ENCODE data around the gene PIK3R6.
"Not testable (repeated sequence)": the region's sequence is repeated elsewhere in the genome, so short reads cannot be mapped to it uniquely, and the experiment has no call there.

The PIK3R6 gene

DNA sequence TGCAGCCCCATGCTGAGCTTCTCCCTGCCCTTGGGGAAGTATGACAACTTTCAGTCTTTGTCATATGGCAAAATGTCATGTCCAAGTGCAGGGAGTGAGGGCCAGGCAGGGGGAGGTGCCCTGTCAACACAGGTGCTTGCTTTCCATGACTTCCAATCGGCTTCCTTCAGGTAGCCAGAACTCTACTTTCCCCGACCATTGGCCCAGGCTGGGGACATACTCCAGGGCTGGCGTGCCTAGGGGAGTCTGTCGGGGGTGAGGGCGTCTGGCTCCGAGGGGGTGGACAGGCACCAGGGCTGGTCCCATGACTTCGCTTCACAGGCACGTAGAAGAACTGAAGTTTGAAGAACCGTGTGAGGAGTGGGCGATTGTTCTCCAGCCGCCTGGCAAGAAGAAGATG is 19.8 kb upstream of the PIK3R6 start:
- Mint-ChIP-seq H3K9me3 (no peaks in the 10 kb centered on the region), H3K27me3 (no peaks in the 10 kb centered on the region), H3K27ac (no peak overlapping the region), H3K36me3 (ENCODE audit: low read depth) (peaks cover 32% of the 10 kb centered on the region), H3K4me1 (peaks cover 5% of the 10 kb centered on the region), H3K4me3 (no peak overlapping the region)
- ATAC-seq (no peak), DNase-seq (no peak)

GRCh38 chr17:8885967-8886684 is 18.7 kb upstream of the PIK3R6 start:
- Mint-ChIP-seq H3K27me3 (no peaks in the 10 kb centered on the region), H3K9me3 (no peaks in the 10 kb centered on the region), H3K27ac (no peak overlapping the region), H3K36me3 (ENCODE audit: low read depth) (peaks cover 28% of the 10 kb centered on the region), H3K4me1 (no peaks in the 10 kb centered on the region), H3K4me3 (no peak overlapping the region)
- DNase-seq (no peak), ATAC-seq (peak; percentile 17)

DNA sequence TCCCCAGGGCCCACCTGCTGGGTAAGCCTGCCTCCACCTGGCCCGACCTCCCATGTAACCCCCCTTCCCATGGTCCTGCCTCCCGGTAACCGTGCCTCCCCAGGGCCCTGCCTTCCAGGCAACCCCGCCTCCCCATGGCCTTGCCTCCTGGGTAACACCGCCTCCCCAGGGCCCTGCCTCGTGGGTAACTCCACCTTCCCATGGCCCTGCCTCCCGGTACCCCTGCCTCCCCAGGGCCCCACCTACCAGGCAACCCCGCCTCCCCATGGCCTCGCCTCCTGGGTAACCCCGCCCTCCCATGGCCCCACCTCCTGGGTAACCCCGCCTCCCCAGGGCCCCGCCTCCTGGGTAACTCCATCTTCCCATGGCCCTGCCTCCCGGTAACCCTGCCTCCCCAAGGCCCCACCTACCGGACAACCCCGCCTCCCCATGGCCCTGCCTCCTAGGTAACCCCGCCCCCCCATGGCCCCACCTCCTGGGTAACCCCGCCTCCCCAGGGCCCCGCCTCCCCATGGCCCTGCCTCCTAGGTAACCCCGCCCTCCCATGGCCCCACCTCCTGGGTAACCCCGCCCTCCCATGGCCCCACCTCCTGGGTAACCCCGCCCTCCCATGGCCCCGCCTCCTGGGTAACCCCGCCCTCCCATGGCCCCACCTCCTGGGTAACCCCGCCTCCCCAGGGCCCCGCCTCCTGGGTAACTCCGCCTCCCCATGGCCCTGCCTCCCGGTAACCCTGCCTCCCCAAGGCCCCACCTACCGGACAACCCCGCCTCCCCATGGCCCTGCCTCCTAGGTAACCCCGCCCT is 17.9 kb upstream of the PIK3R6 start:
- peak; percentile 52 for DNase-seq
- H3K36me3 Mint-ChIP-seq (ENCODE audit: low read depth): peaks cover 27% of the 10 kb centered on the region
- H3K27ac Mint-ChIP-seq, H3K9me3 Mint-ChIP-seq, H3K27me3 Mint-ChIP-seq, H3K4me3 Mint-ChIP-seq, H3K4me1 Mint-ChIP-seq: not testable (repeated sequence)
- ATAC-seq: peak; percentile 31

- H3K4me1 Mint-ChIP-seq: no peaks in the 10 kb centered on the region
- no peak overlapping the region for H3K27ac Mint-ChIP-seq
- no peaks in the 10 kb centered on the region for H3K27me3 Mint-ChIP-seq
- H3K9me3 Mint-ChIP-seq: no peaks in the 10 kb centered on the region
- H3K36me3 Mint-ChIP-seq (ENCODE audit: low read depth): peaks cover 31% of the 10 kb centered on the region
- ATAC-seq (no peak), DNase-seq (no peak)
- H3K4me3 Mint-ChIP-seq: no peak overlapping the region
These were observed 17.0 kb upstream of the PIK3R6 start for GRCh38 chr17:8884336-8884990.

DNA sequence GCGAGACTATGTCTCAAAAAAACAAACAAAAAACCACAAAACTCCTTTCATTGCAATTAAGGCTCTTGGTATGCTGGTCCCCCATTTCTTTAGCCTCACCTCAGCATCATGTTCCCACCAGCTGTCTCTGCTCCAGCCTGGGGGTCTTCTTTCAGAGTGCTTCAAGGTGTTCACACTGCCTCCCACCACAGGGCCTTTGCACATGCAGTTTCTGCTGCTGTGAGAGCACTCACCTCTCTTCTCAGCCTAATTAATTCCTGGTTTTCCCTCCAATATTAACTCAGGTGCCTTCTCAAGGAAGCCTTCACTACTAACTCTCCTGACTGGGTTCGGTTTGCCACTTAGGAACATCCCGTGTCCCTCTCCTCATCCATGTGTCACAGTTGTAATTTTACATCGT is 15.9 kb upstream of the PIK3R6 start:
- no peak for DNase-seq
- no peaks in the 10 kb centered on the region for H3K27me3 Mint-ChIP-seq
- H3K9me3 Mint-ChIP-seq: no peaks in the 10 kb centered on the region
- H3K36me3 Mint-ChIP-seq (ENCODE audit: low read depth): peaks cover 36% of the 10 kb centered on the region
- ATAC-seq: no peak
- no peaks in the 10 kb centered on the region for H3K4me1 Mint-ChIP-seq
- no peak overlapping the region for H3K4me3 Mint-ChIP-seq
- no peak overlapping the region for H3K27ac Mint-ChIP-seq

DNA sequence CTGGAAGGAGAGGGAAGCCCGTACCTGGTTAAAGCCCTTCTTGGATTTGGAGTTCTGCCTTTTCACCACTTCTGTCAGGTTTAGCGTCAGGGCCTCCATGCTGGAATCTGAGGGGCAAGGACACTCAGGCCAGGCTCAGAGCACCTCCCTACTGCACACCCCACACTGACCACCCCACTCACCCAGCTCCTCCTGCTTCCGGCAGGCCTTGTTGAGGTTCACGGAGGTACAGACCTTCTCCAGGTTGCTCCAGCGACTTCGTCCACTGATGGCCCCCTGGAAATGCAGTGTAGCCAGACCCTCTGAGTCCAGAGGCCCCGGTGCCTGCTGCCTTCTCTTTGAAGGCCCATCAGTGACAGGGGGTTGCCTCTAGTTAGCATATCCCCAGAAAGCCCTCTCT is 14.1 kb upstream of the PIK3R6 start:
- peaks cover 38% of the 10 kb centered on the region for H3K36me3 Mint-ChIP-seq (ENCODE audit: low read depth)
- no peaks in the 10 kb centered on the region for H3K27me3 Mint-ChIP-seq
- H3K4me1 Mint-ChIP-seq: no peaks in the 10 kb centered on the region
- H3K27ac Mint-ChIP-seq: no peak overlapping the region
- no peak overlapping the region for H3K4me3 Mint-ChIP-seq
- ATAC-seq (no peak), DNase-seq (no peak)
- no peaks in the 10 kb centered on the region for H3K9me3 Mint-ChIP-seq

- ATAC-seq: no peak
- no peaks in the 10 kb centered on the region for H3K4me1 Mint-ChIP-seq
- no peaks in the 10 kb centered on the region for H3K27me3 Mint-ChIP-seq
- no peaks in the 10 kb centered on the region for H3K9me3 Mint-ChIP-seq
- no peak overlapping the region for H3K4me3 Mint-ChIP-seq
- H3K36me3 Mint-ChIP-seq (ENCODE audit: low read depth): peaks cover 32% of the 10 kb centered on the region
- no peak for DNase-seq
- peak overlapping the region; percentile 22 for H3K27ac Mint-ChIP-seq
These were observed 13.0 kb upstream of the PIK3R6 start for GRCh38 chr17:8880466-8880865.

DNA sequence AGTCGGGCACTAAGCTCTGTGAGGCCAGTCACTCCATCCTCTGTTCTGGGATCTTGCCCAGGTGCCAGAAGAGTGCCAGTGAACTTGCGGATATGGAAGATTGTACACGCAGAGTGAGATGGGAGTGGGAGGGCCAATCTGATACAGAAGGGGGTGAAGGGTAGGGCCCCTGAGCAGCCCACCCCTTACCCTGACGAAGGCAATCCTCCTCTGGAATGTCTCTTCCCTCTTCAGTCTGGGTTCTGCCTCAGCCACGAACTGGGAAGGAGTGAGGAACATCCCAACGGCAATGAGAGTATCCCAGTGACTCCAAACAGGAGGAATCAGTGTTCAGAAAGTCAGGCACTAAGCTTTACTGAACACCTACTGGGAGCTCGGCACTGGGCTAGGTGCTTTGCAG is 11.9 kb upstream of the PIK3R6 start:
- Mint-ChIP-seq H3K36me3 (ENCODE audit: low read depth) (peaks cover 32% of the 10 kb centered on the region), H3K4me1 (peaks cover under 1% of the 10 kb centered on the region), H3K27ac (no peak overlapping the region), H3K27me3 (no peaks in the 10 kb centered on the region), H3K4me3 (no peak overlapping the region), H3K9me3 (no peaks in the 10 kb centered on the region)
- ATAC-seq (no peak), DNase-seq (no peak)

- H3K27ac Mint-ChIP-seq: peak overlapping the region; percentile 12
- peaks cover 8% of the 10 kb centered on the region for H3K4me1 Mint-ChIP-seq
- H3K36me3 Mint-ChIP-seq (ENCODE audit: low read depth): peaks cover 22% of the 10 kb centered on the region
- DNase-seq: no peak
- no peaks in the 10 kb centered on the region for H3K9me3 Mint-ChIP-seq
- no peak overlapping the region for H3K4me3 Mint-ChIP-seq
- no peak for ATAC-seq
- H3K27me3 Mint-ChIP-seq: no peaks in the 10 kb centered on the region
These were observed 10.5 kb upstream of the PIK3R6 start for GRCh38 chr17:8877984-8878383.

GRCh38 chr17:8875957-8876356 is 8.5 kb upstream of the PIK3R6 start:
- Mint-ChIP-seq H3K27me3 (no peaks in the 10 kb centered on the region), H3K36me3 (ENCODE audit: low read depth) (peaks cover 16% of the 10 kb centered on the region), H3K4me3 (no peak overlapping the region), H3K9me3 (no peaks in the 10 kb centered on the region), H3K27ac (no peak overlapping the region), H3K4me1 (peaks cover 10% of the 10 kb centered on the region)
- no peak for DNase-seq
- no peak for ATAC-seq

DNA sequence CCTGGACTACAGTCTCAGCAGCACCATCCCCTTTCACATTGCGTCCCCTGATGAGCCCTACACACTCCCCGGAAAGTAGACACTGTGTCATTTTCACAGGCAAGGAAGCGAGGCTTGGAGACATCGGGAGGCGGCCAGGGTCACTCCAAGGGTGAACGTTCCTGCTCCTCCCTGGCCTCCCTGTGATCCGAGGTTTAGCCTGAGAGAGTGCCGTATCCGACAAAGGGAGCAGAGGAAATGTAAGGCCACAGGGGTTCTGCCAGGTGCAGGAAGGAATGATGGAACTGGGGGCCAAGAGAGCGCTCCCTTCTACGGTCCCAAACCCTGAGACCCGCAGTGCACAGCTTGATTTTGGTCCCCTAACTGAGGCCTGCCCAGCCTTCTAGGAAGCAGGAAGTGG is 8.0 kb upstream of the PIK3R6 start:
- Mint-ChIP-seq H3K27ac (no peak overlapping the region), H3K27me3 (no peaks in the 10 kb centered on the region), H3K4me1 (peaks cover 10% of the 10 kb centered on the region), H3K36me3 (ENCODE audit: low read depth) (peaks cover 16% of the 10 kb centered on the region), H3K9me3 (no peaks in the 10 kb centered on the region), H3K4me3 (no peak overlapping the region)
- no peak for DNase-seq
- no peak for ATAC-seq

DNA sequence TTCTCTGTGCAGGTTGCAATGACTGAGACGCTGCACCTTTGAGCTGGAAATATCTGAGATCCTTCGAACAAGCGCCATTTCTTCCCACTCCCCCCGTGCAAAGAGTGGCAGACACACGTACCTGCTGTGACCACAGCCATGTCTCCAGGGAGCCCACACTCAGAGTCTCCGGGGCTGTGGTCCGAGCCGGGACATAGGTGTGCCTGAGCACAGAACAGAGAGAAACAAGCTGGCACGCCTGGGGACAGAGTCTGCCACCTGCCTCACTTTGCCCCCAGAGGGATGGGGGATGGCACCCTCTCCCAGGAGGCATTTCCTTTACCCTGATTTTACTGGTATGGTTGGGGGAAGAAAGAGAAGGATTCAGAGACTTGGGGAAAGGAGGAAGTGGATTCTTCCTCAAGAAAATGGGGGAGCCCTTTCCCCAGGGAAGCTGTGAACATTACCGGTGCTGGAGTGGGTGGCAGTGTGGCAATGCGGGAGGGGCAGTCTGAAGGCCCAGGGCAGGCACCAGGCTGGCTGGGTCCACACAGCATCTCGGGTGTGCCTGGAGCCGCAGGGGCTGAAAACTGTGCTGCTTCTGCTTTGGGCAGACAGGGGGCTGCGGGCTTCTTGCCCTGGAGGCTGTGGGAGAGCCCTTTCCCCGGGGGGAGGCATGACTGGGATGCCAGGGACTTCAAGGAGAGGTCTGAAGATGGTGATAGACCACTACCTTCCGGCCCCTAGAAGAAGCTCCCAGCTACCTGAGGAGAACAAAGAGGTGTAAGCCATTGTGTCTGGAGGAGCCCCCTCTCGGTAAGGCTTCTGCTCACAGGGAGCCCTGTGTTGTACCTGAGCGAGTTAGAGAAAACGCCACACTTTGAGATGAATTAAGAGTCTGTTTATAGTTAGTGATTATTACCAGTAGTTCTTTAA is 6.6 kb upstream of the PIK3R6 start:
- Mint-ChIP-seq H3K27me3 (peaks cover 2% of the 10 kb centered on the region), H3K4me3 (no peak overlapping the region), H3K4me1 (peaks cover 13% of the 10 kb centered on the region), H3K36me3 (ENCODE audit: low read depth) (peaks cover 9% of the 10 kb centered on the region), H3K9me3 (no peaks in the 10 kb centered on the region), H3K27ac (no peak overlapping the region)
- peak; percentile 29 for ATAC-seq
- DNase-seq: no peak

GRCh38 chr17:8872705-8873435 is 5.4 kb upstream of the PIK3R6 start:
- H3K27me3 Mint-ChIP-seq: peaks cover 3% of the 10 kb centered on the region
- H3K9me3 Mint-ChIP-seq: no peaks in the 10 kb centered on the region
- DNase-seq (no peak), ATAC-seq (no peak)
- H3K36me3 Mint-ChIP-seq (ENCODE audit: low read depth): peaks cover 3% of the 10 kb centered on the region
- no peak overlapping the region for H3K27ac Mint-ChIP-seq
- H3K4me3 Mint-ChIP-seq: no peak overlapping the region
- peaks cover 23% of the 10 kb centered on the region for H3K4me1 Mint-ChIP-seq

Measured in activated naive CD8-positive, alpha-beta T cell treated with anti-CD3 and anti-CD28 coated beads, Interleukin-2, amount 50 U/mL, for 24 hours (primary cell).